GM18502 (cell line): ENCODE results near the gene ULK3.

Experiments
- ATAC-seq: cut with Tn5 transposase; IDR thresholded peaks from one replicate; pipeline ENCODE4 v1.9.1; 2021; ENCODE audit warnings: mild to moderate bottlenecking; ENCODE audit not compliant: unreplicated experiment, poor library complexity

ULK3 gene

GRCh38 chr15:74868059-74868458 lies 25.1 kb upstream of the ULK3 start:
- no peak for ATAC-seq

DNA sequence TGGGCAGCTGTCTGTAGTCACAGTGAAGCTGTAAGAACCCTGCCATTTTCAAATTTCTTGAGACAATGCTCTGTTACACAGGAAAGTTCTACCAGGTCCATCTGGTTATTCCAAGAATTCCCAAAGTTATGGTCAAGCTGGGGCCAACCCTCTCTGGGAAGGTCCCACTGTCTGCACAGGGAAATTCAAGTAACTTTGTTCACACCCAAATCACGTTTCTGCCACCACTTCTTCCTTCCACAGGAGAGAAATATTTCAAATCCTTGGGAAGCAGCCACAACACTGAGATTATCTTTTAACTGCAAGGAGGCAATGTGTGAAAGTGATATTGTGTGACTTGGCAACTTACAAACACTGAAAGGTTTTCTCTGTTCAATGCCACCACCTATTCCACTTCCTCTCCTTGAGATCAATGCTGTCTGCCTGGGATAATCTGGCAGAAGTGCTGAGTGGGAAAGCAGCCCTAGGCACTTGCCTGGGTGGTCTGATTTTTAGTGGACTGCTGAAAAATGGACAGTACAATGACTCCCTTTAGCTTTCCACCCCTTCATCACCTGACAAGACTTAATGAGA lies 24.6 kb upstream of the ULK3 start:
- no peak for ATAC-seq

DNA sequence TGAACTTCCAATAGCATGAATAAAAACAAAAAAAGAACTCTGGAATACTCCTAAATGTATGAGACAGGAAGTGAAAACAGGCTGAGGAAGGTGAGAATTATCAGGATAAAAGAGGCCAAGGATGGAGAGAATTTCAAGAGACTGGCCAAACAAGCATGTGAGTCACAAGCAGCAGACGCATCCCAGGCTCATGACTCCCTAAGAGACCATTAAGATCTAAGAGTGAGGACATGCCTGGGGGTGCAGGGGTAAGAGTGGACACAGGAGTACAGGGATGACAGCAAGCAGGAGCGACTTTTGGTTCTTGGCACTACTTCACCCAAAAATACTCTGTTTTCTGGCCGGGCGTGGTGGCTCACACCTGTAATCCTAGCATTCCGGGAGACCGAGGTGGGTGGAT lies 23.1 kb upstream of the ULK3 start:
- no peak for ATAC-seq

GRCh38 chr15:74865316-74865715 lies 22.4 kb upstream of the ULK3 start:
- ATAC-seq, result no peak

DNA sequence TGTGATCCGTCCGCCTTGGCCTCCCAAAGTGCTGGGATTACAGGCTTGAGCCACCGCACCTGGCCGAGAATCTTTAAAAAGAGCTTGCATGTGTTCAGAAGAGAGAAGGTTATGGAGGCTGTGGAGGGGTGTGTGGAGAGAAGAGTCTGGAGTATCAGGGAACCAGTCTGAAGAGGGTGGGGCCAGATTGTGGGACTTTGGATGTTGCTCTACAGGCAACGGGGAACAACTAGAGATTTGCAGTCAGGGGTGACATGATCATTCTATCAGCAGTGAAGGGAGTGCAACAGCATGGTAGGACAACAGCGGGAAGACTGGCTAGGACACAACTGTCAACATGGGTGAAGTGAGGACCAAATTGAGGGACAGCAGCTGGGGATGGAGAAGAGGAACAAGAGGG lies 21.3 kb upstream of the ULK3 start:
- no peak for ATAC-seq

- no peak for ATAC-seq
Measured at GRCh38 chr15:74863239-74864056, 20.5 kb upstream of the ULK3 start.

- no peak for ATAC-seq
Measured at GRCh38 chr15:74858369-74858740, 15.4 kb upstream of the ULK3 start.

- ATAC-seq, result peak; percentile 25
Measured at GRCh38 chr15:74857671-74858368, 14.9 kb upstream of the ULK3 start.

DNA sequence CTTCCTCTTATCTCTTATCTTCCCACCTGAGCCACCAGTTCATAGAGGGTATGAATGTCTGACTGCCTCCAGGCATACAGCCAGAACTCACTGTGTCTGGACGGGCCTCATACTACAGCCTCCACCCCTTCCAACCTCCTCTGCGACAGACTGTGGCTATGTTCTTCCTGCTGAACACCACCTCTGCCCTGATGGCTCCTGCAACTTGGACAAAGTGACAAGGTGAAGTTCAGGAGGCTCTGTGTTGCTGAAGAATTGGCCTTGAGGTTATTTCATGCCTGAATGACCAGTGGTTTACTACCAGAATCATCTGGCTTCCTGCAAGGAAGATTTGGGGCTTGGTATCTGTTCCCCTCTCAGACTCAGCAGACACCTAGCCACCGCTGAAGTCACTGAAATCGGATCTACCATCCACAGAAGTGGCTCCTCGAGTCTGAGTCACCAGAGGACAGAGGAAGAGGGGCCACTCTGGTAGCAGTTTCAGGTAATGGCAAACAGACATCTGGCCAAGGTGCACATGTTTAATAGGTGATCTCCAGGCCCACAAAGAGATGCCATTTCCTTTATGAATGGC lies 14.2 kb upstream of the ULK3 start:
- peak; percentile 81 for ATAC-seq

DNA sequence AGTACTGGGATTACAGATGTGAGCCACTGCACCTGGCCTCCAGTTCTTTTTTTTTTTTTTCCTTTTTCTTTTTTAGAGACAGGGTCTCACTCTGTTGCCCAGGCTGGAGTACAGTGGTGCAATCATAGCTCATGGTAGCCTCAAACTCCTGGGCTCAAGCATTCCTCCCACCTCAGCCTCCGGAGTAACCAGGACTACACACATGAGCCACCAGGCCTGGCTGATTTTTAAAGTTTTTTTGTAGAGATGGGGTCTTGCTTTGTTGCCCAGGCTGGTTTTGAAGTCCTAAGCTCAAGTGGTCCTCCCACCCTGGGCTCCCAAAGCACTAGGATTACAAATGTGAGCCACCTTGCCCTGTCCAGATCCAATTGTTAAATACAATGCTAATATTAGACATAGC lies 13.6 kb upstream of the ULK3 start:
- ATAC-seq, result no peak

DNA sequence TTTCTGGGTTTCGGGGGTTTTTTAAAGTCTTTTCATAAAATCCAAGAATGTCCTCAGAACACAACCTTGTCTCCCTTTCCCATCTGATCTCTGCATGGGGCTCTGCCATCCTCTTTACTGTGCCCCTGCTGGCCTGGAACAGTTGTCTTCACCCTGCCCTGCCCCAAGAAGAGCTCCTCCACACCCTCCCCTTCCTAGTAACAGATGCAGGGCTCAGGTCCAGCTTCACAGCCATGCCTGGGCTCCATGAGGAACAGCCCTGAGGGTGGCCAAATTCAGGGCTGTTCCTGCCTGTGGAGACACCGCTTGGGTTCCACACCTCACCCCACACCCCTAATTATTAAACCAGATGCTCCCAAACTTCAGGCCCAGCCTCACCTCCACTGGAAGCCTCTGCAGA lies 12.9 kb upstream of the ULK3 start:
- no peak for ATAC-seq

DNA sequence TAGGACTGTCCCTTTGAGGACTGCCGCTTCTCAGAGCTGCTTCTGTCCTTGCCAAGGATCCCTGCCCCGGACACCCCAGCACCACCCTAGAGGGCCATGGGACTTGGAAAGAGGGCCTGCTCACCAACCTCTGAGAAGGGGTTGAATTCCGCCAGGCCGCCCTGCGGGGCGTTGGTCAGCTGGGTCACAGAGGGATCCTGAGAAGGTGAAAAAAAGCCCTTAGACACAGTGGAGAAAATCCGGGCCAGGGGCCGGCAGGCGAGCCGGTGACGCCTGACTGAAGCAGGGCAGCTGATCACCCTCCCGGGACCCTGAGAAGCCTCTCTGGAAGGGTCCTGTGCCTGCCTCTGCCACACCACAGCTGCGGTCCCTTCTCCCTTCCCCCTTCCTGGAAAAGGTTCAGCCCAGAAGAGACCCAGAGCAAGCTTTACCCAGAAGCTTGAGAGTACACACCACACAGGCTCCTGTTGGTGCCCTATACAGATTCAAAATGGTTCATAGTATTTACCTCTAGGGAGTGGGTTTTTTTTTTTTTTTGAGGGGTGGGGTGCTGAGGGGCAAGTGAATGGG lies 11.6 kb upstream of the ULK3 start:
- ATAC-seq, result no peak

DNA sequence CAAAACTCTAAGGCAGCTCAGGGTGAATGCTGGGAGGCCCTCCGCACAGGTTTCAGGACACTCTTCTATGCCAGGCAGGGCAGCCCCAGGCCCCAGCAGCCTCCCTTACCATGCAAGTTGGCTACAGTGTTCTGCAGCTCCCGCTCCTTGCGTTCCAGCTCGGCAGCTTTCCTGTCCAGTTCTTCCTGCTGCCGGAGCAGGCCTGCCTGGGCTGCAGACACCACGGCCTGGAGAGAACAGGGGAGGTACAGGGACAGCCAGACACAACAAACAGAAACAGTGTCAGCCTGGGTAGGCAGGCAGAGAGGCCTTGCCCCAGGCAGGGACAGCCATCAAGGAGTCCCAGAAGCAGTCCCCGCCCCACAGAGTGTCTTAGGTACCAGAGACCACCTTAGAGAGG lies 9.0 kb upstream of the ULK3 start:
- ATAC-seq, result no peak

- ATAC-seq, result no peak
Measured at GRCh38 chr15:74850393-74850792, 7.4 kb upstream of the ULK3 start.

GRCh38 chr15:74847432-74847831 lies 4.5 kb upstream of the ULK3 start:
- ATAC-seq, result no peak

DNA sequence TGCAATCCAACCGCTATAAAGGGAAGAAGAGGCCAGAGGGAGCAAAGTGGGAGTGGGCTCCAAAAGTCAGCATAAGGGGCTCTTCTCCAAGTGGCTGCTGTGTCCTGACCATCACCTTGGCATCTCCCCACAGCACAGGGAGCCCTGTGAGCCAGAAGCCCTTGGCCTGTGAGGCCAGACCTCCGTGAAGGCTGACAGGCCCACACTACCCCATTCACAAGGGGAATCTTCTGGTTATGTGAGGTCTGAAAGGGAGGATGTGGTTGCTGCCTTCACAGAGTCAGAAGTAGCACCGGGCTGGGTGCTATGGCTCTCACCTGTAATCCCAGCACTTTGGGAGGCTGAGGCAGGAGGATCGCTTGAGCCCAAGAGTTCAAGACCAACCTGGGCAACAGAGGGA lies 2.6 kb upstream of the ULK3 start:
- no peak for ATAC-seq

- no peak for ATAC-seq
Measured at GRCh38 chr15:74845208-74845568, 2.2 kb upstream of the ULK3 start.

GRCh38 chr15:74844319-74845207 lies 1.6 kb upstream of the ULK3 start:
- no peak for ATAC-seq

DNA sequence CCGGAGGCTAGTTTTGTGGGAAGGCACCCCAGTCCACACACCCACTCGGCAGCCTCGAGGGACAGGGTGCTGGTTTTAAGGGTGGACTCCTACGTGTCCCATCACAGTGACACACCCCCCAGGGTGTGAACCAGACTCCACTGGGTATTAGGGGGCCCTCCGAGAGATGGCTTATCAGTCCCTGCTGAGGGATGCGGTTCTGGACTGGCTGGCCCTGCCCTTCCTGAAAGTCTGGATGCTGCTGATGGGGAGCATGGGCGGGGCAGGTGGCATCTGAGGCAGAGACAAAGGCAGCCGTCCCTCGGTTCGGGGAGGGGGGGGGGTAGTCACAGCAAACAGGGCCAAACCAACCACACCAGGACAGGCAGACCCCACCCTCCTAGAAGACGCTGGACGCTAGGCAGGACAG lies 939 bp upstream of the ULK3 start:
- ATAC-seq, result no peak

- no peak for ATAC-seq
Measured at GRCh38 chr15:74843445-74843828, 481 bp upstream of the ULK3 start.
